ENCODE results near the gene DKC1. TPM values are rescaled to one million over a fixed set of nuclear protein-coding genes. Genes with fewer than 3 reads are reported as not detected.

The DKC1 gene
- total RNA-seq: 28.6 and 33.1 TPM in 2 replicates

DNA sequence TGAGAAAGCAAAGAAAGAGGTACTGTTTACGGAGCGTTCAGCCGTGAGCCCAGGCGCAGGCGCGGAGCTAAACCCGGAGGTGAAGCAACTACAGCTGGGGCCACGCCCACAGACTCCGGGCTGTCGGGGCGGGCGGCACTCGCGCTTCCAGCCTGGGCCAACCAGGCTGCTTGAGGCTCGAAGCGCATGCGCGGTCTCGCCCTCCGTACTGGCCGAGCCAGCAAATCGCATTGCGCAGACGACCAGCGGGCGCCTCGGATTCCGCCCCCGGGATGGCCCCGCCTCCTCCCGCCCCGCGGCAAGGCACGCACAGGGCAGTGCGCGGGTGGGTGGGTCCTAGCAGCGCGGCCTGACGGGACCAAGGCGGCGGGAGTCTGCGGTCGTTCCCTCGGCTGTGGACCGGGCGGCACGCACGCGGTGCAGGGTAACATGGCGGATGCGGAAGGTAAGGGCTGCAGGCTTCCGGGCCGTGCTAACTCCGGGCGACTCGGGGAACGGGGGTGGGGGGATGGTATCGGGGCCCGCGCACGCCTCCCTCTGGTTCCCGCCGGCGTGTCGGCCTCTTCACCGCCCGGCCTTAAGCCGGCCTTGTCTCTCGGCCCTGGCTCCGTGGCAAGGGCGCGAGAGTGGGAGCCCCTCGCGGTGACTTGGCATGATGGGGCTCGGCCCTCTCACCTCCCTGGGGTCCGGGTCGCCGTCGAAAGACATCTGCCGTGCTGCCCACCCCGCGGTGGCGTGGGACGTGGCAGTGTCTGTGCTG is at the start of gene DKC1:
Gene DKC1 (plus strand): TSS at position 328 of the 760 bp plus-strand sequence. CDS start 102 bp downstream, at position 430.

GRCh38 chrX:154750301-154751202 is 12.1 kb upstream of the DKC1 start, which contains the start of gene GAB3:
Gene GAB3 (minus strand): TSS chrX:154751077. CDS start chrX:154751025, 52 bp downstream.

GRCh38 chrX:154804957-154805695 is 42.5 kb downstream of the DKC1 start, which contains the start of gene MPP1:
Gene MPP1 (minus strand): TSS chrX:154805485. CDS start chrX:154805373, 112 bp downstream.

Other genes with a start within 250 kb of the DKC1 start
- 45.4 and 48.2 TPM in 2 replicates for gene FAM3A, start 246.6 kb upstream of the DKC1 start, total RNA-seq
- gene G6PD, start 216.0 kb upstream of the DKC1 start, total RNA-seq: 95.3 and 101 TPM in 2 replicates
- gene IKBKG, start 215.2 kb upstream of the DKC1 start, total RNA-seq: 19.5 and 20.8 TPM in 2 replicates
- not detected in 2 replicates for gene CTAG1A, start 177.7 kb upstream of the DKC1 start, total RNA-seq
- not detected in 2 replicates for gene CTAG1B, start 143.6 kb upstream of the DKC1 start, total RNA-seq
- gene CTAG2, start 109.3 kb upstream of the DKC1 start, total RNA-seq: 2.4 and 2.7 TPM in 2 replicates
- gene GAB3, start 11.8 kb upstream of the DKC1 start, total RNA-seq: 0.30 and 0.84 TPM in 2 replicates
- 25.7 and 27.6 TPM in 2 replicates for gene MPP1, start 42.6 kb downstream of the DKC1 start, total RNA-seq
- gene SMIM9, start 71.8 kb downstream of the DKC1 start, total RNA-seq: not detected in 2 replicates
- 1.5 and 2.4 TPM in 2 replicates for gene F8A1, start 123.5 kb downstream of the DKC1 start, total RNA-seq